GM13976 (cell line): Measurements from ENCODE around the gene ARMC2.
"Not testable (repeated sequence)": the region's sequence is repeated elsewhere in the genome, so short reads cannot be mapped to it uniquely, and the experiment has no call there.

Source experiments
- DNase-seq: peaks from one replicate; pipeline ENCODE4 v3.0.0; 2012; ENCODE audit warnings: low spot score
- in situ Hi-C: fragments of 300-500 bp; cut with MboI; formaldehyde crosslinking; loops from one replicate; pipeline ENCODE4 v1.12.0; 2022; ENCODE audit warnings: low sequenced_read_pairs, mixed read lengths, inconsistent platforms; ENCODE audit not compliant: unreplicated experiment
- TF ChIP-seq, protein P1 (sequence below): IDR thresholded peaks from 2 replicates; pipeline ENCODE4 v1.5.1; 2012; ENCODE audit warnings: borderline replicate concordance, mild to moderate bottlenecking; ENCODE audit not compliant: insufficient read depth; ENCODE audit errors: extremely low read depth, missing control alignments, control extremely low read depth

Gene ARMC2

GRCh38 chr6:108850669-108851465 lies 2.6 kb downstream of the ARMC2 start:
- in situ Hi-C loops: no loop called here
- TF ChIP-seq, protein P1, sequence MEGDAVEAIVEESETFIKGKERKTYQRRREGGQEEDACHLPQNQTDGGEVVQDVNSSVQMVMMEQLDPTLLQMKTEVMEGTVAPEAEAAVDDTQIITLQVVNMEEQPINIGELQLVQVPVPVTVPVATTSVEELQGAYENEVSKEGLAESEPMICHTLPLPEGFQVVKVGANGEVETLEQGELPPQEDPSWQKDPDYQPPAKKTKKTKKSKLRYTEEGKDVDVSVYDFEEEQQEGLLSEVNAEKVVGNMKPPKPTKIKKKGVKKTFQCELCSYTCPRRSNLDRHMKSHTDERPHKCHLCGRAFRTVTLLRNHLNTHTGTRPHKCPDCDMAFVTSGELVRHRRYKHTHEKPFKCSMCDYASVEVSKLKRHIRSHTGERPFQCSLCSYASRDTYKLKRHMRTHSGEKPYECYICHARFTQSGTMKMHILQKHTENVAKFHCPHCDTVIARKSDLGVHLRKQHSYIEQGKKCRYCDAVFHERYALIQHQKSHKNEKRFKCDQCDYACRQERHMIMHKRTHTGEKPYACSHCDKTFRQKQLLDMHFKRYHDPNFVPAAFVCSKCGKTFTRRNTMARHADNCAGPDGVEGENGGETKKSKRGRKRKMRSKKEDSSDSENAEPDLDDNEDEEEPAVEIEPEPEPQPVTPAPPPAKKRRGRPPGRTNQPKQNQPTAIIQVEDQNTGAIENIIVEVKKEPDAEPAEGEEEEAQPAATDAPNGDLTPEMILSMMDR: no peak
- DNase-seq: no peak

DNA sequence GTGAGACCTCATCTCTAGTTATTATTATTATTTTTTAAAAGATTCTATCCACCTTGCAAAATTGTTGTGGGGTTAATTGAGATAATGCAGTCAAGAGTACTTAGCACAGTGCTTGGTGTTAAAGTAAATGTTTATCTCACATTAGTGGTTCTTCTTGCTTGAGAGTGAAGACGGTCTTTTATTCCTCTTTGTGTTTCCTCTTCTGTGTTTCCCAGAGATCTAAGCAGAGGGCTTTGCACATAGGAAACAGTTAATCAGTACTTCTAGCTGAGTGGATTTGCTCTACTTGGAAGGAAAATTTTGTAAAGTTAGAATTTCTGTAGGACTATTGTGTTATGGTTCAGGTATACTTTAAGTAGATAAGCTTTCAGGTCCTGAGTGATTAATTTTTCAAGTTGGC lies 3.5 kb downstream of the ARMC2 start:
- DNase-seq: no peak
- TF ChIP-seq, protein P1: no peak
- in situ Hi-C loops: no loop called here

- no peak for DNase-seq
- in situ Hi-C loops: no loop called here
- TF ChIP-seq, protein P1: no peak
These were observed 4.9 kb downstream of the ARMC2 start for GRCh38 chr6:108853077-108853476.

- DNase-seq: no peak
- in situ Hi-C loops: no loop called here
- TF ChIP-seq, protein P1: no peak
These were observed 14.4 kb downstream of the ARMC2 start for GRCh38 chr6:108862479-108863191.

DNA sequence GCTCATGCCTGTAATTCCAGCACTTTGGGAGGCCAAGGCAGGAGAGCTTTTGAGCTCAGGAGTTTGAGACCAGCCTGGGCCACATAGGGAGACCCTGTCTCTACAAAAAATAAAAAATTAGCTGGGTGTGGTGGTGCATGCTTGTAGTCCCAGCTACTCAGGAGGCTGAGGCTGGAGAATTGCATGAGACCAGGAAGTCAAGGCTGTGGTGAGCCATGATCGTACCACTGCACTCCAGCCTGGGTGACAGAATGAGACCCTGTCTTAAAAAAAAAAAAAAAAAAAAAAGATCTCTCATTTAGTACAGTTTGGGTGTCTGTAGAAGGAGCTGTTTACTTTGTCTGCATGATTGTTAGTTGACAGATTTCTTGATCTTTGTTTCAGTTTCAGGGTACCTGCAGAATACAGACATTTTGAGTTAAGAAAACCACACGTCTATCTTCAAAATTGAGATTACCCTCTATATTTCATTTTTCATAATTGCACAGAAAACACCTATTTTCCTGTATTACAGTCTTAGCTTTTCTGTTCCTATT lies 17.6 kb downstream of the ARMC2 start:
- DNase-seq, in situ Hi-C loops: not testable (repeated sequence)

DNA sequence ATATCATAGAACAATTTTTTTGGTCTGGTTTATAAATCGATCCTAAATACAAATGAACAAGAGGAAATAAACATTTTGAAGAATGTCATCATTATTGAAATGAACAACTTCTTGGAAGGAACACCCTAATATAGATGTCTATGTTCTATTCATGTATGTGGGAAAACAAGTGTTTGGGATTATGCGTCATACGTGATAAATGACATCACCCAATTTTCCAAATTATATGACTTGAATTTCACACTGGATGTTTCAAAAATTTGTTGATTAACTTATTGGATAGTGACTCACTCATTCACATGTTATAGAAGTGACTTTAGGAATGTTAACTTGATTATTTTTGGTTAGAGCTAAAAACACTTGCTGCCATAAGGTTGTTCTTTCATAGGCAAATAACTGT lies 18.6 kb downstream of the ARMC2 start:
- TF ChIP-seq, protein P1: no peak
- DNase-seq: no peak
- in situ Hi-C loops: no loop called here

DNA sequence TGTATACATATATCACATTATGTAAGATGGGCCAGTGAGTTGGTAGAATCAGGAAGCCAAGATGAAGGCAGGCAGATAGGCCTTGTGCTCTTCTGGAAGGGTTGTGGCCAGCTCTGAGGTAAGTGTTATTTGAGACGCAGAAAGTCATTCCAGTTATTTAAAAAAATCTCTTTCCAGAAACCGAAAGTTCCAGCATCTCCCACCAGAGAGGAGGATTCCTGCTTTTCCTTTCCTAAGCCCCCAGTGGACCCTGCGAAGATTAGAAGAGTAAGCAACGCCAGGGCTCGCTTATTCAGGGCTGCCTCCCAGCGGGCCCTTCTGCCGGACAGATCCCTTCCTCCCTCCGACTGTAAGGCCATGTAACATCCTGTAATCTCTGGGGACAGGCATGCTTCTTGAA lies 20.4 kb downstream of the ARMC2 start:
- in situ Hi-C loops: no loop called here
- DNase-seq: no peak
- TF ChIP-seq, protein P1: no peak
